Central memory CD8-positive, alpha-beta T cell (primary cell): ENCODE data around the gene S100A7.
"Not testable (repeated sequence)": the region's sequence is repeated elsewhere in the genome, so short reads cannot be mapped to it uniquely, and the experiment has no call there.

Experiments used
- ATAC-seq: fragments of 150-1000 bp; cut with Tn5 transposase; replicated peaks from 2 replicates; pipeline ENCODE4 v1.10.0; 2022; ENCODE audit warnings: mild to moderate bottlenecking, moderate FRiP score, moderate number of reproducible peaks; ENCODE audit not compliant: poor library complexity, severe bottlenecking; ENCODE audit errors: extremely low read depth
- DNase-seq, 2 donors: peaks; one replicate each; pipeline ENCODE4 v3.0.0; 2021; ENCODE audit warnings: low spot score in 2 of 2
- H3K27ac Mint-ChIP-seq: one replicate; pipeline ENCODE4 v1.8.0; 2022; ENCODE audit warnings: low read depth, mild to moderate bottlenecking, moderate library complexity, mixed read lengths
- H3K27me3 Mint-ChIP-seq: one replicate; pipeline ENCODE4 v1.8.0; 2022; ENCODE audit warnings: mixed read lengths
- H3K36me3 Mint-ChIP-seq: one replicate; pipeline ENCODE4 v1.8.0; 2022; ENCODE audit warnings: mild to moderate bottlenecking, moderate library complexity, mixed read lengths; ENCODE audit not compliant: insufficient read depth
- H3K4me1 Mint-ChIP-seq: one replicate; pipeline ENCODE4 v1.8.0; 2022; ENCODE audit warnings: mixed read lengths
- H3K4me3 Mint-ChIP-seq: one replicate; pipeline ENCODE4 v1.8.0; 2022; ENCODE audit warnings: mild to moderate bottlenecking, moderate library complexity, mixed read lengths
- H3K9me3 Mint-ChIP-seq: one replicate; pipeline ENCODE4 v1.8.0; 2022; ENCODE audit warnings: mixed read lengths

Gene S100A7

DNA sequence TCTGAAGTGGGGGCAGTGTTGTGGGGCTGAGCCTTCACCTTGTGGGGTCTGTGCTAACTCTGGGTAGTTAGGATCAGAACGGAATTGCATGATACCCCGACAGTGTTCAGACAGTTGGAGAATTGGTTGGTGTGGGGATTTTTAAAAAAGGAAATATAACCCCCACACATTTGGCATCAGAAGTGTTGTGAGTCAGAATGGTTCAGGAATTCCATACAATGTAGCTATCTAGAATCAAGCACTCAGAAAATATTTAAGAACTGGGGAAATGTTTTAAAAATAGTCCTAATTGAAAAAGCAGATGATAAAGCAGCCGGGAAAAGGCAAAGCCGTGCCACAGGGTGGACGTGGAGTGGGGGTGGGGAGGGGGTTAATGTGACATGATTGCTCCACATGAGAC is 6.5 kb upstream of the S100A7 start:
- no peak for ATAC-seq
- no peaks in the 10 kb centered on the region for H3K4me1 Mint-ChIP-seq
- H3K36me3 Mint-ChIP-seq, result no peaks in the 10 kb centered on the region
- no peak for DNase-seq
- H3K27ac Mint-ChIP-seq, result no peak overlapping the region
- no peak overlapping the region for H3K4me3 Mint-ChIP-seq
- peaks cover 32% of the 10 kb centered on the region for H3K27me3 Mint-ChIP-seq
- no peaks in the 10 kb centered on the region for H3K9me3 Mint-ChIP-seq

DNA sequence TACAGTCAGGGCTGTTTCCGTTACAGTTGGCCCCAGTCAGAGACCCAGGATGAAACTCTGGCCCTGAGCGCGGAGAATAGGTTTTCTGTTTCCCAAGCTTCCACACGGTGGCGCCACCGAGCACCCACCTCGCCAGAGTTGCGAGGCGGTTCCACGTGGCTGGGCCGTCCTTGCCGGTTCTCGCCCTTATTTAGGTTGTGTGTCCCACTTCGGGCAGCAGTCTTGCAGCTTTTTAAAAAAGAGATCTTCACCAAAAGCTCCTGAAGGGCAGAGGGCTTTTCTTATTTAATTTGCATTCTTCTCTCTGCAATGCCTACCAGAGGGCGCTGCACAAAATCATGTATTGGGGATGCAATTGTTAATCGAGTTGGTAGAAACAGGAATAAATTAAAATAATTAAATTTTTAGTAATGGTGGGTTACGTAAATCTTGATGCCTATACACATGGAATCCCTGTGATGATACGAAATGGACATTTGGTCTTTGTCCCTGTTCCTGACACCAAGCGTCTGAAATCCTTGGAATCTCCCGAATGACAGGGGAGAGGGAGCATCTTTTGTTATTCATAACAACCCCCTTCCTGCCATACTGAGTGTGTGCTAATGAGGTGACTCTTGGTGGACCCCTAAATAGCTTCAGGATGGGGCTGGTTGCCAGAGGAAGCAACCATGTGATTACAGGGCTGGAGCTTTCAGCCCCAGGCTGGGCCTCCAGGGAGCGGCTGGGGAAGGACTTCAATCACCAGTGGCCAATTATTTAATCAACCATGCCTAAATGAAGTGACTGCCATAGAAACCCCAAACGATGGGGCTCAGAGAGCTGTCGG is 5.6 kb upstream of the S100A7 start:
- no peaks in the 10 kb centered on the region for H3K36me3 Mint-ChIP-seq
- no peak for ATAC-seq
- no peaks in the 10 kb centered on the region for H3K4me1 Mint-ChIP-seq
- no peak overlapping the region for H3K27ac Mint-ChIP-seq
- peaks cover 39% of the 10 kb centered on the region for H3K27me3 Mint-ChIP-seq
- no peaks in the 10 kb centered on the region for H3K9me3 Mint-ChIP-seq
- peak; percentile 29 to 50 for DNase-seq
- no peak overlapping the region for H3K4me3 Mint-ChIP-seq

DNA sequence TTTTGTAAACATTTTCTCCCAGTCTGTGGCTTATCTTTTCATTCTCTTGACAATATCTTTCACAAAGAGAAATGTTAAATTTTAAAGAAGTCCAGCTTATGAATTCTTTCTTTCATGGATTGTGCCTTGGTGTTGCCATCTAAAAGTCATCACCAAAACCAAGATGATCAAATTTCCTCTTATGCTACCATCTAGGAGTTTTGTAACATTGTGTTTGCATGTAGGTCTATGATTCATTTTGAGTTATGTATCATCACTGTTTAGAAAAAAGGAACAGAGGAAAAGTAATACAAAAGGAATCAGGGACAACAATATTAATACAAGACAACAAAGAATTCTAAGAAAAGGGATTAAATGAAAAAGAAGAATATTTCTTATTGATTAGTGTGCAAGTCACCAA is 2.3 kb upstream of the S100A7 start:
- H3K4me1 Mint-ChIP-seq, H3K4me3 Mint-ChIP-seq, H3K36me3 Mint-ChIP-seq, H3K27ac Mint-ChIP-seq, ATAC-seq, DNase-seq, H3K9me3 Mint-ChIP-seq: not testable (repeated sequence)
- H3K27me3 Mint-ChIP-seq, result peaks cover 56% of the 10 kb centered on the region

DNA sequence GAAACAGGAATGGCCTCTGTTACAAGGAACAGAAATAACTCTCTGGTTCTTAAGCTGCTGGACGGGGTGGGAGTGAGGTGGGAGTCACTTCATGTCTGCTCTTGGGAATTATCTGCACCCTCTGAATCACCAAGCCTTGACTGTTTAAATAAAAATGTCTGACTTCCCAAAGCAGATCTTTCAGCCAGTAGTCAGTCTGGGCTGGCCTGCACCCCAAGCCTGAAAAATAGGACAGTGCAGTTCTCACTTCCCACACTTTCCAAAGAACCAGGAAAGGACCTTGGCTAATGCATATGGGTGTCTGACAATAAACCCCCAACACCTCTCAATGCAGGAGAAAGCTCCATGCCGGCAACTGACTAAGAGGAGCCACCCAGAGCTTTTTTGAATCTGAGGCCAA is 796 bp downstream of the S100A7 start:
- H3K27me3 Mint-ChIP-seq, result peaks cover 73% of the 10 kb centered on the region
- H3K4me1 Mint-ChIP-seq, result no peaks in the 10 kb centered on the region
- no peak overlapping the region for H3K27ac Mint-ChIP-seq

DNA sequence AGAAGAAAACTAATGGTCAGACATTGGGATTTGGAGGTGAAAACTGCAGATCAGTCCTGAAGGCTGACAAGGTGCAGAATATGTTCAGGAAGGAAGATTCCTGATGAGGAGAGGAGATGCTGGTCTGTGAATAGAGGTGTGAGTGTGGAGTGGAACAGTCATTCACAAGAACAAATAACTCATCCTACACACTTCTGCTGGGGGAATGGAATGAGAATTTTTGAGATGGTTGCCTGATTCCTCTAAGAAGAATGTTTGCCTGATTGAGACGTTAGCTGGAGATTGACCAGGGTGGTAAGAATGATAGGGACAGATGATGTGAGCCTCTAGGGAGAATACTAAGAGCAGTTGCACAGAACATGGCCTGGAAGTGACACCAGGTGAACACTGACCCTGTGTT is 4.1 kb downstream of the S100A7 start:
- DNase-seq (no peak), ATAC-seq (no peak)
- Mint-ChIP-seq H3K4me1 (no peaks in the 10 kb centered on the region), H3K36me3 (no peaks in the 10 kb centered on the region), H3K27me3 (peaks cover 66% of the 10 kb centered on the region), H3K4me3 (no peak overlapping the region), H3K27ac (no peak overlapping the region), H3K9me3 (no peaks in the 10 kb centered on the region)

More for the DNA sequence above, 796 bp downstream of the S100A7 start:
- ATAC-seq (no peak), DNase-seq (no peak)
- H3K9me3 Mint-ChIP-seq, result no peaks in the 10 kb centered on the region
- H3K36me3 Mint-ChIP-seq, result no peaks in the 10 kb centered on the region
- H3K4me3 Mint-ChIP-seq, result no peak overlapping the region

DNA sequence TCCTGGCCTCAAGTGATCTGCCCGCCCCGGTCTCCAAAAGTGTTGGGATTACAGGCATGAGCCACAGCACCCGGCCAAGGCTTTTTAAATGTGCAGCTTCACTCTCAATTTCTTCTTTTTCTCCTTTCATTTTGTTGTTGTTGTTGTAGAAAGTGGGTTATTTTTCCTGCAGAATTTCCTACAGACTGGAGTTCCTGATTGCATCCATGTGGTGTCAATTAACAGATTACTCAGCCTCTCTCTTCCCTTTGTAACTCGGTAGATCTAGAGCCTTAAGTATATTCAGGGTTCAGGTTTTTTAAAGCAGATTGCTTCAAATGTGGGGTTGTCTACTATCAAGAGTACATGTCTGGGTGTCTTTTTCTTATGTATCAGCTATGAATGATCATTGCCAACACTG is 11.6 kb downstream of the S100A7 start:
- not testable (repeated sequence) for H3K27ac Mint-ChIP-seq, H3K9me3 Mint-ChIP-seq, H3K4me3 Mint-ChIP-seq, H3K36me3 Mint-ChIP-seq, DNase-seq, ATAC-seq, H3K4me1 Mint-ChIP-seq
- peaks cover 83% of the 10 kb centered on the region for H3K27me3 Mint-ChIP-seq

DNA sequence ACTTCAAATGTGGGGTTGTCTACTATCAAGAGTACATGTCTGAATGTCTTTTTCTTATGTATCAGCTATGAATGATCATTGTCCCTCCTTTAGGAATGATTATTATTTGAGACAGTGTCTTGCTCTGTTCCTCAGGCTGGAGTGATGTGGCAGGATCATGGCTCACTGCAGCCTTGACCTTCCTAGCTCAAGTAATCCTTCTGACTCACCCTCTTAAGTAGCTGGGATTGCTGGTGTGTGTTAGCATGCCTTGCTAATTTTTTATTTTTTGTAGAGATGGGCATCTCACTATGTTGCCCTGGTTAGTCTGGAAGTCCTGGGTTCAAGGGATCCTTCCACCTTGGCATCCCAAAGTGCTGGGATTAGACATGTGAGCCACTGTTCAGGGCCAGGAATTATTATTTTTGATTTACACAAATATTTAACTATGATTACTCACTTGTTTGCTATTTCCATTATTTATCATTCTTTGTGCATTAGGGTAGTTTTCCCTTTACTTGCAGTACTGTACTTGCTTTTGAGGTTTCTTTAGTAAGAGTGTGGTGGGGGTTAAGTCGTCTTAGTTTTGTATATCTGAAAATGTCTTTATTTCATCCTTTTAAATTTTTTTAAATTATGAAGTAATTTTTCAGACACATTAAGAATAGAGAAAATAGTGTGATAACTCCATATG is 12.8 kb downstream of the S100A7 start:
- H3K27me3 Mint-ChIP-seq, result peaks cover 84% of the 10 kb centered on the region
- DNase-seq (no peak), ATAC-seq (no peak)
- no peaks in the 10 kb centered on the region for H3K9me3 Mint-ChIP-seq
- H3K27ac Mint-ChIP-seq, result no peak overlapping the region
- H3K4me3 Mint-ChIP-seq, result no peak overlapping the region
- peaks cover 2% of the 10 kb centered on the region for H3K36me3 Mint-ChIP-seq
- no peaks in the 10 kb centered on the region for H3K4me1 Mint-ChIP-seq

DNA sequence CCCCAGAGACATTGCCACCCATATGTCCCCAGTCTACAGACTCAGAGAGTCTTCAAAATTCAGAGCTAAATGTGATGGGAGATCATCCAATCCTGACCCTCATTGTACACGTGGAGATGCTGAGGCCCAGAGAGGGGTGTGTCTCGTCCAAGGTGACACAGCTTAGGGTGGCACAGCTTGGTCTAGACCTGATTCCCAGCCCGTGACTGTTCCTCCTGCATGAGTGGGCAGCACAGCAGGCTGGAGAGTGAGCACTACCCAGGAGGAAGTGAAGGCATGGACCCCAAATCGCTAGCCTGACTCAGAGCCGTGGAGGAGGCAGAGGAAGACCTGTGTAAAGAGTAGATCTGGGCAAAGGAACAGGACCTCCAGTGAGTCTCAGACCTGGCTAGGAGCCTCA is 16.4 kb downstream of the S100A7 start:
- Mint-ChIP-seq H3K4me1 (no peaks in the 10 kb centered on the region), H3K4me3 (no peak overlapping the region), H3K27me3 (peaks cover 88% of the 10 kb centered on the region), H3K36me3 (peaks cover 2% of the 10 kb centered on the region), H3K27ac (no peak overlapping the region), H3K9me3 (no peaks in the 10 kb centered on the region)
- DNase-seq (no peak), ATAC-seq (no peak)

DNA sequence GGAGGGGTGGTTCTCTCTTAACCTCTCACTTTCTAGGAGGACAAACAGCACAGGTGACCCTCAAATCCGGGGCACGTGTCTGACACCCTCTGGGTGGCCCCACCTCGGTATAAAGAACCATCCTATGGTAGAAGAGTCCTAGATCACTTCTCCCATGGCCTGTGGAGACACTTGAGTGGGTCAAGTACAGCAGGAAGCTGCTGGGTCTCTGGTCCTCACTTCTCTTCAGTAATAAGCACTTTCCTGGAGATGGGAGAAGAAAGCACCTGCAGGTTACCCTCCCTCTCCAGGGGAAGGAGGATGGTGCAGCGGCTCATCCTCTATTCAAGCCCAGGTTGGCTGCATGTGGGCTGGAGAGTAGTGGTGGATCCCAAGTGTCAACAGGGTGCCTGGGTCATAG is 17.0 kb downstream of the S100A7 start:
- ATAC-seq, result no peak
- Mint-ChIP-seq H3K36me3 (peaks cover 1% of the 10 kb centered on the region), H3K27me3 (peaks cover 88% of the 10 kb centered on the region), H3K9me3 (no peaks in the 10 kb centered on the region), H3K27ac (no peak overlapping the region), H3K4me3 (no peak overlapping the region), H3K4me1 (no peaks in the 10 kb centered on the region)
- DNase-seq, result no peak

DNA sequence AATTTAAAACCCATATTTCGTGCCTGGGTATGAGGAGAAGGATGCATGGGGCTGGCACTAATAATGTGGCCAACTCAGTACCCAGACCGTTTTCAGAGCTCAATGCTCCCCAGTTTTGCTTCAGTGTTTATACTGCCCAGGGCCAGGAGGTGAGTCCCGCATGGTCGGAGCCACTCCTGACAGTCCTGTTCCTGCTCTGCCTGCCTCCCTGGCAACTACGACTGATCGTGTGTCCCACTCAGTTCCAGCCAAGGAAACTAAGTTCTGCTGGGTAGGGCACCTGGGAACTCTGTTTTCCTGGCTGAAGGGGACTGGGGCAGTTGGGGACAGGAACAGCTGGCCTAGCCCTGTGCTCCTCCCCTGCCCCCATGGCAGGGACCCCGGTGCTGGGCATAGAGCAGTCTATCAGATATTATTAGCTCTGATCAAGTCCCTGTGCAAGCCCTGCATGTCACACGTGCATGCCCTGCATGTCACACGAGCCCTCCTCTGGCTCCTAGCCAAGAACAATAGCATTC is 19.2 kb downstream of the S100A7 start:
- H3K27me3 Mint-ChIP-seq, result peaks cover 88% of the 10 kb centered on the region
- H3K27ac Mint-ChIP-seq, result no peak overlapping the region
- no peaks in the 10 kb centered on the region for H3K4me1 Mint-ChIP-seq
- ATAC-seq, result no peak
- no peak for DNase-seq
- no peak overlapping the region for H3K4me3 Mint-ChIP-seq
- no peaks in the 10 kb centered on the region for H3K36me3 Mint-ChIP-seq
- H3K9me3 Mint-ChIP-seq, result no peaks in the 10 kb centered on the region

DNA sequence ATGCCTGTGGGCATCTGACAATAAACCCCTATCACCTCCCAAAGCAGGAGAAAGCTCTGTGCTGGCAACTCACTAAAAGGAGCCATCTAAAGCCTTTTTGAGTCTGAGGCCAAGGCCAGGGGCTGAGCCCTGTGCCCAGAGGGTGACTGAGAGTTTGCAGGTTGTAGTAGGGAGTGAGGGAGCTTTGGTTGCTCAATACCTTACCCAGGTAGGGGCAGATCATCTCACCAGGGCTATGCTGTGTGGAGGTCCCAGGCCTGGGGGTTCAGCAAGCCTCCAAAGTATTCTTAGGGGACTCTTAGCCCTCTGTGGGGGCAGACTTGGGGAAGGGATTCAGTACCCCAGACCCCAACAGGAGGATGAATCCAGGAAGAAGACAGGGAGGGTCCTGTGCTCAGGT is 21.2 kb downstream of the S100A7 start:
- Mint-ChIP-seq H3K27ac (no peak overlapping the region), H3K27me3 (peaks cover 88% of the 10 kb centered on the region)
- ATAC-seq, result no peak

DNA sequence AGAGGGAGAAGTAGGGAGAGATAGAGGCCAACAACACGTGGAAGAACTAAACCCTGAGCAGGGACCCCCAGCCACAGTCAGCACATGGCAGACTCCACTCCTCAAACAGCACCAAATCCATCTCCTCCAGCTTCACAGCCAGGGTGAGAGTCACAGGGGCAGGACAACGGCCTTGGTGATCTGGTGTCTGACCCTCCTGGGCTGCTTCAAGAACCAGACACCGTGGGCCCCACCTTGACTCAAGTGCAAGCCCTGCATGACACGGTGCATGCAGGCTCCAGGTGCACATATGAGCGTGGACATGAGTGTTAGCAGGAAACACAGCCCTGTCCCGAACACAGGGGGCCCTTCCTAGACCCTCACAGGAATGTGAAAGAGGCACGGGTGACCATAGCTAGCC is 21.9 kb downstream of the S100A7 start:
- no peaks in the 10 kb centered on the region for H3K9me3 Mint-ChIP-seq
- H3K36me3 Mint-ChIP-seq, result no peaks in the 10 kb centered on the region
- DNase-seq (no peak), ATAC-seq (no peak)
- H3K4me3 Mint-ChIP-seq, result no peak overlapping the region
- H3K4me1 Mint-ChIP-seq, result no peaks in the 10 kb centered on the region
- no peak overlapping the region for H3K27ac Mint-ChIP-seq
- peaks cover 88% of the 10 kb centered on the region for H3K27me3 Mint-ChIP-seq

More for the DNA sequence above, 21.2 kb downstream of the S100A7 start:
- Mint-ChIP-seq H3K4me3 (no peak overlapping the region), H3K4me1 (no peaks in the 10 kb centered on the region), H3K36me3 (no peaks in the 10 kb centered on the region), H3K9me3 (no peaks in the 10 kb centered on the region)
- DNase-seq, result no peak

DNA sequence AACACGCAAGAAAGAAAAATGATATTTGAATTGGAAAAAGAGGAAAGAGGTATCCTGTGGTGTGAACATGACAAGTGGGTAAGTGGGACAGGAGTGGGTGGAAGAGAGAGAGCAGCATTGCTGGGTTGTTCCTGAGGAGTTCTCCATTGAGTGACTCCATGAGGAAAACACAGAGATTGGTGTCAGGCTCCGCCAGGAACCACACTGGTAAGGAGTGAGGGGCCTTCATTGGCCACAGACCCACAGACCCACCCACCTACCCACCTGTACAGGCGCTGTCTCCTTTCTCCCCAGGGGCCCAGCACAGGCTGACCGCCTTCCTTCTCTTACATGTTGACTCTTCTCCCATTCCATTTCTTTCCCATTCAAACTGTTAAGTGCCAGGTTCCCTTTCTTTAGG is 23.2 kb downstream of the S100A7 start:
- DNase-seq (no peak), ATAC-seq (no peak)
- H3K27me3 Mint-ChIP-seq, result peaks cover 94% of the 10 kb centered on the region
- H3K9me3 Mint-ChIP-seq, result no peaks in the 10 kb centered on the region
- H3K4me3 Mint-ChIP-seq, result no peak overlapping the region
- H3K4me1 Mint-ChIP-seq, result no peaks in the 10 kb centered on the region
- no peak overlapping the region for H3K27ac Mint-ChIP-seq
- H3K36me3 Mint-ChIP-seq, result no peaks in the 10 kb centered on the region
